Jurkat, Clone E6-1 (cell line): Measurements from ENCODE around the gene CARD18. TPM values are rescaled to one million over a fixed set of nuclear protein-coding genes. Genes with fewer than 3 reads are reported as not detected.

Source experiments
- DNase-seq: peaks from one replicate; pipeline ENCODE4 v3.0.0-alpha.2; 2011; ENCODE audit warnings: low read depth, low spot score
- H3K4me3 ChIP-seq: 2 replicates; pipeline ENCODE4 v1.5.1; 2011; ENCODE audit warnings: mild to moderate bottlenecking, low read length, control low read depth, moderate library complexity
- polyA plus RNA-seq: library from polyadenylated mRNA; unstranded; fragments of >200 nt; gene quantifications from one replicate; pipeline ENCODE4 v1.2.1, GENCODE V29; 2012; ENCODE audit warnings: missing spikeins; ENCODE audit not compliant: insufficient read length, insufficient read depth

CARD18 gene
- polyA plus RNA-seq: not detected

DNA sequence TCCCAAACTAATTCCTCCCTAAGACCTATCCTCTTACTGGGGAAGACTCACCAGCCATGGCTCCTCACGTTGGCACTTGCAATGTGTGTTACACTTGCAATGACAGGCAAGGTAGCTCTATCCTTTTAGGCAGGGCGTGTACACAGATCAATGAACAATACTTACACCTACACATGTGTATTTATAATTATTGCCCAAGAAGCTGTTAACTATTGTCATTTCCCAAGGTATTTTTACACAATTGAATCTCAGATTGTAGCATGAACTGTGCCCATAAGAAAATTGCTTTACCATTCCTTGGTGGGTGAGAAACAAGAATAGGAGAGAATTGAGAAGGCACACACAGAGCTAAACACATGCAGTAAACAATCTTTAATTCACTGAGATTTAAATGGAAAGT, at the start of gene CARD18:
Gene CARD18 (minus strand): TSS at position 101 of the 400 bp plus-strand sequence. CDS start 43 bp downstream, at position 58.
- H3K4me3 ChIP-seq: no peak within 1 kb of the TSS
- DNase-seq: no peak

DNA sequence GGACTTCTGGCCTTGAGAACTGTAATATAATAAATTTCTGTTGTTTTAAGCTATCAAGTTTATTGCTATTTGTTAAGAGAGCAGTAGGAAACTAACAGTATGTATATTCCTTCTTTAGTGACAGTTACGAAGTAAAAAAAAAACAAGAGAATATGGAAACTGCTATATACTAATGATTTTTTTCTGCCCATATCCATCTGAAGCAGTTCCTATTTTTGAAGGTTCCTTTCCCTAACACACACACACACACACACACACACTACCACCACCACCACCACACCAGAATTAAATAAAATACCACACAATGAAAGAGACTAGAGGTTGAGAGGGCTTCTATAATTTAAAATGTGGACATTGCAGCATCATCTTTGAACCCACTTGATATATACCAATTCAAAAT, 44.4 kb upstream of the CARD18 start:
- H3K4me3 ChIP-seq: no peak overlapping the region
- no peak for DNase-seq

DNA sequence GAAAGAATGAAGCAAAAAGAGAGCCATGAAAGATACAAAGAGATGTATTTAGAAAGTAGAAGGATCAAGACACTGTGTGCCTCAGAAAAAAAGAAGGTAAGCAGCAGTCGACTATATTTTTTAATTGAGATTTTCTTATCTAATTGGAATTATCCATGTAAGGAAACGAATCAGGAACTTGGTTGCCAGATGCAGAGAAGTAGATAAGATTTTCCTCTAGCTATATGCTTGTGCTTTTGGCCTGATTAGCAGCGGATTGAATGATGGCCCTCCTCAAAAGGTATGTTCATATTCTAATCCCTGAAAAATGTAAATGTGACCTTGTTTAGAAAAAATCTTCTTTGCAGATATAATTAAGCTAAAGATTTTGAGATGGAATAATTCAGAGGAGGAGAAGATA, 43.9 kb upstream of the CARD18 start:
- no peak overlapping the region for H3K4me3 ChIP-seq
- DNase-seq: no peak

- no peak for DNase-seq
- no peak overlapping the region for H3K4me3 ChIP-seq
Observed at GRCh38 chr11:105181521-105181920, 42.0 kb upstream of the CARD18 start.

DNA sequence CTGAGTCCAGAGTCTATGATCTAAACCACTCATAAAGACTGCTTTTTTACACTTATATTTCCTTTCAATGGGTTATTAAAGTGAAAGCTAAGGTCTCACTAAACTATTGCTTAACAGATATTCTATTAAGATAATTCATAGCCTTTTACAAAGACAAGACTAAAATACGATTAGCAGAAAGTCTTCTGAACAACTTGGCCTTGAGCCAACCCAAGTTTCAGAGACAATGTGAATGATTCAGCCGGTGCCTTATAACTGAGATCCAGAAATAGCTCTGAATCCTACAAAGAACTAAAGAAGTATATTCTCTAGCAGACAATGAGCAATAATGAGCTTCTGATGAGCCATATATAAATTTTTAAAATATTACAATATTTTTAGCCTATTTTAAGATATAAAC, 41.5 kb upstream of the CARD18 start:
- DNase-seq: no peak
- no peak overlapping the region for H3K4me3 ChIP-seq

DNA sequence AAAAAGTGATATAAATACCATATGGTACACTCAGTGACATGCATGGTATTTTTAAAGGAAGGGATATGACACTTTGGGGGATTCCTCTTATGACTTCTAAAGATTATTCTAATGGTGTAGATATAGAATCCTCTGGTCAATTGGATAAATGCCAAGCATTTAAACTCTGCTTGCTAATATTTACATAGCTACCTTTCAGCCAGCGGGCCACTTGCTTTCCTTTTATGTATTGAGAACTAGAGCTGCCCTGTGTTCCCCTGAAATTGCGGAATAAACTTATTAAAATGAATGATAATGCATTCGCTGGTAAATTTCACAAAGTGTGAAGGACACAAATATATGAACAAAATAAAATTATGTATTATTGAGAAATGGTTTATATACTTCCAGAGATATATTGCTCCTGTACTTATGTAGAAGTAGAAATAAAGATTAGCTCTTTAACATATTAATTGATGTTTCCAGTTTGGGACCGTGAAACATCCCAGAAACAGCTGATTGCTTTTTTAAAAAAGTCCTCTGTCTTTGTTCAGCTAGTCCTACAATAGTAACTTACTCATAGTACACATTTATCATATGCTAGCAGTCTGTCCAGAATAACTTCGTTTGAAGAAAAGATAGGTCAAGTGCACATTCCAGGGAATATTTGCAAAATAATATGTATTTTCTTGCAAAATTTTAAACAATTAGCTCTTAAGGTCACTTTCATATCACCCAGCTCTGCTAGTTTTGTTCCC, 40.1 kb upstream of the CARD18 start:
- no peak for DNase-seq
- H3K4me3 ChIP-seq: no peak overlapping the region

DNA sequence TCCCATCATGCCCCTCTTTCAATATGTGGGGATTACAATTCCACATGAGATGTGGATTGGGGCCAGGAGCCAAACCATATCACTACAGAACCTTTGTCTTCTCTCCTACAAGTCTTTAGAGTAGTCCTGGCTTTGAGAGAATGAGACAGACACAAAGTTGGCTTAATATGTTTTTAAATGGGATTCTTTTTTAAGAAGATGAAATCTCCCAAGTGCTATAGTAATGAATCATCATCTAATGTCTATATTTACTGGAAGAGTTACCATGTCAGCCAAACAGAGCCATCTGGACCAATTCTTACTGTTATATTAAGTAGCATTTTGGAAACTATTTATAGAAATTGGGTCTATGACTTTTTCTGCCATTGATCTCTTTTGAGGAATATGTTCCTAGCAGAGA, 38.1 kb upstream of the CARD18 start:
- H3K4me3 ChIP-seq: no peak overlapping the region
- no peak for DNase-seq

GRCh38 chr11:105168457-105168856, 28.9 kb upstream of the CARD18 start:
- H3K4me3 ChIP-seq: no peak overlapping the region
- DNase-seq: no peak

DNA sequence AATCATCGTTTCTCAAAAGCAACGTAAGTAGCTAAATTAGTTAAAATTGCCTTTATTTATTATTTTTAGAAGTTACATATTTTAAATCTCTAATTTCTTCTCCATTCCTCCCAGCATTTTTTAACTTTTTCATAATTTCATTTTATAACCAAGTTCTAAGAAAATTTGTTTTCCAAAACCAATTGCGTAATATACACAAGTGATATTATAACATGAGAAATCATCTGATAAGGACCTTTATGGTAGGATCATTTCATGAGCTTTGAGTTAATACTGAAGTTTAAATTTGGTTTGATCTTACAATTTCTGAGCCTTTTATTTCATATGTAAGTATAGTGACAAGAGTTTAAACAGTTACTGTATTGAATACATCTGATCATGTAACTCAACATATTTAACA, 27.7 kb upstream of the CARD18 start:
- H3K4me3 ChIP-seq: no peak overlapping the region
- DNase-seq: no peak

- no peak for DNase-seq
- H3K4me3 ChIP-seq: no peak overlapping the region
Observed at GRCh38 chr11:105164208-105164607, 24.6 kb upstream of the CARD18 start.

- no peak overlapping the region for H3K4me3 ChIP-seq
- DNase-seq: no peak
Observed at GRCh38 chr11:105162506-105162905, 22.9 kb upstream of the CARD18 start.

- no peak overlapping the region for H3K4me3 ChIP-seq
- DNase-seq: no peak
Observed at GRCh38 chr11:105158436-105158835, 18.9 kb upstream of the CARD18 start.

GRCh38 chr11:105156720-105157119, 17.2 kb upstream of the CARD18 start:
- DNase-seq: no peak
- H3K4me3 ChIP-seq: no peak overlapping the region

- H3K4me3 ChIP-seq: no peak overlapping the region
- DNase-seq: no peak
Observed at GRCh38 chr11:105156231-105156630, 16.7 kb upstream of the CARD18 start.

DNA sequence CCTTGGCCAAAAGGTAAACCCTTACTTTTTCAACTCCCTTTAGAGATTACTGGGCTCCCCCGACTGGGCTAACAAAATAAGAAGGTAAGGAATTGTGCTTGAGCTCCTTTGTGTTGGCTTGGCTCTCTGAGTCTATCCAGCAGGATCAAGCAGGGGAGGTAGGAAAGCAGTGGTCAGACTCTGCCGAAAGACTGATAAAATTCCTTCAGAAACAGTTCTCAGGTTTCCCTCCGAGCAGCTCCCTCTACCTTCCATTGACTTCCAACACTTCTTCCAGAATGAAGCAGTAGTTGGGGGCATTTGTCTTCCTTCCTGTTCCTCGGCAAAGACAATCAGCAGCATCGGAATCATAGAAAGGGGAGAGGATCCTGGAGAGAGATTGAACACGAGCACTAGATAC, 16.1 kb upstream of the CARD18 start:
- H3K4me3 ChIP-seq: no peak overlapping the region
- DNase-seq: no peak

DNA sequence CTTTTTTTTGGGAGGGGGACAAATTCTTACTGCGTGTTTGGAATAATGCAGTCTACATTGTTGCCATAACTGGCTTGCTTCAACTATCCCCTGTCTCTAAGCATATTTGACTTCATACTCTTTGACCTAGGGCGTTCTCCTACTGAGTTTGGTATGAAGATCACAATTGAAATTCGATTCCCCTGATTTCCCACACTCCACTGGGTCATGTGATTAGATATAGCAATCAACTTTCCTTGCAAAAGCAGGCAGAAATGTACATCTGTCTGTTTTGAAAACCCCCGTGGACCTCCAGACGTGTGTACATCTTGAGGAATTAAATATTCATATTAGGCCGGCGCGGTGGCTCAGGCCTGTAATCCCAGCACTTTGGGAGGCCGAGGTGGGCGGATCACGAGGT, 13.8 kb upstream of the CARD18 start:
- no peak for DNase-seq
- H3K4me3 ChIP-seq: no peak overlapping the region

GRCh38 chr11:105152560-105152959, 13.0 kb upstream of the CARD18 start:
- DNase-seq: no peak
- H3K4me3 ChIP-seq: no peak overlapping the region

- DNase-seq: no peak
- no peak overlapping the region for H3K4me3 ChIP-seq
Observed at GRCh38 chr11:105152021-105152512, 12.5 kb upstream of the CARD18 start.

DNA sequence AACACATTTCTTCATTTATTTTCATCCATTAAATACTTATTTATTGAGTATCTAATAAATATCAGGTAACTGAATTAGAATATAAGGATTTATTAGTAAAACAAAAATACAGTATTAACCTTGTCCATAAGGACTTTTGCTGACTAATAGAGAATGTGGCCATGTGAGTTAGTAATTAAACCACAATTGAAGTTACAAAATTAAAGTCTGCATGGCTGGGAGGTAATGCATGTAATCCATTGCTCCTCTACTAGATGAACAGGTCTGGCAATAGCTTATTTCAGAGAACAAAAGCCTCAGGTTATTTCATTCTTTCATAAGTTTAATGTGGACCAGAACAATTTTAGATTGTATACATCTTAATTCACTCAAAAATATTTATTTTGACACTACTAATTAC, 9.9 kb upstream of the CARD18 start:
- no peak overlapping the region for H3K4me3 ChIP-seq
- no peak for DNase-seq

GRCh38 chr11:105148241-105148640, 8.7 kb upstream of the CARD18 start:
- DNase-seq: no peak
- H3K4me3 ChIP-seq: no peak overlapping the region

DNA sequence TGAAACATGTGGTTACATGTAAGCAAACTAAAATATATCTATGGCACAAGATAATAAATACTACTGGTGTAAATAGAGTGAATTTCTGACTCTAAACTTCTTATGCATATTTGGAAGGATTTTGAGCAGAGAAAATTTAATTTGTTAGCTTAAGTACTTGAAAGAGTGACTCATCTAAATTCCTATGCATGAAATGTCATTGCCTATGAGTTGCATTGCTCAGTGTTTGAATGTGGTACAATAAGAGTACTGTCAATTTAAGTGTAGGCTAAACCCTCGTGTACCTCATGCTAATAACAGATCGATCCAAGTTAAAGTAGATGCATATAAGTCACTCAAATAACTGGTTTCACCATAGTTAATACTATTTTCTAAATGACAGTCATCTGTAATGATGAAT, 5.3 kb upstream of the CARD18 start:
- H3K4me3 ChIP-seq: no peak overlapping the region
- DNase-seq: no peak
